NCI-H1694 (cell line): Measurements from ENCODE around the gene OR2T12.
A peak's percentile ranks its signal among the peaks of the same experiment; 100 is the strongest.
"Not testable (repeated sequence)": the region's sequence is repeated elsewhere in the genome, so short reads cannot be mapped to it uniquely, and the experiment has no call there.

Experiments used
- DNase-seq: peaks from one replicate; lab custom pipeline; 2025; lab: John Stamatoyannopoulos, UW

OR2T12 gene

GRCh38 chr1:248303324-248303723, at the start of gene OR2T12:
OR2T12 (minus strand) TSS chr1:248303424; CDS start chr1:248295578, 7,846 bp downstream.
- DNase-seq: no peak

- DNase-seq: no peak
Observed at GRCh38 chr1:248348475-248348874, 45.3 kb upstream of the OR2T12 start, which contains the start of gene OR14C36. OR14C36 (plus strand) TSS chr1:248348775; CDS start chr1:248348775, 0 bp downstream.

- DNase-seq: no peak
Observed at GRCh38 chr1:248343451-248343850, 40.2 kb upstream of the OR2T12 start.

- no peak for DNase-seq
Observed at GRCh38 chr1:248324468-248324867, 21.2 kb upstream of the OR2T12 start, which contains the start of gene OR2M7. OR2M7 (minus strand) TSS chr1:248324568; CDS start chr1:248324568, 0 bp downstream.

- no peak for DNase-seq
Observed at GRCh38 chr1:248316796-248317195, 13.6 kb upstream of the OR2T12 start.

- not testable (repeated sequence) for DNase-seq
Observed at GRCh38 chr1:248306740-248307139, 3.5 kb upstream of the OR2T12 start.

- DNase-seq: no peak
Observed at GRCh38 chr1:248306103-248306502, 2.9 kb upstream of the OR2T12 start.

GRCh38 chr1:248305672-248306071, 2.4 kb upstream of the OR2T12 start:
- not testable (repeated sequence) for DNase-seq

- DNase-seq: no peak
Observed at GRCh38 chr1:248288391-248288790, 14.8 kb downstream of the OR2T12 start.

GRCh38 chr1:248277876-248278275, 25.3 kb downstream of the OR2T12 start, which contains the start of gene OR2T33:
OR2T33 (minus strand) TSS chr1:248277976; CDS start chr1:248273814, 4,162 bp downstream.
- no peak for DNase-seq

- not testable (repeated sequence) for DNase-seq
Observed at GRCh38 chr1:248273225-248273624, 30.0 kb downstream of the OR2T12 start.

GRCh38 chr1:248268178-248268577, 35.0 kb downstream of the OR2T12 start:
- no peak for DNase-seq

- not testable (repeated sequence) for DNase-seq
Observed at GRCh38 chr1:248259309-248259708, 43.9 kb downstream of the OR2T12 start.

GRCh38 chr1:248243204-248243603, 60.0 kb downstream of the OR2T12 start:
- DNase-seq: peak; percentile 20
